OCI-LY7 (cell line): ENCODE measurements around the gene CXCR3. TPM values are rescaled to one million over a fixed set of nuclear protein-coding genes. Genes with fewer than 3 reads are reported as not detected.
A peak's percentile ranks its signal among the peaks of the same experiment; 100 is the strongest.
"Not testable (repeated sequence)": the region's sequence is repeated elsewhere in the genome, so short reads cannot be mapped to it uniquely, and the experiment has no call there.

Experiments used
- BruUV-seq: library from RNA; stranded (reverse); fragments of 400-500 nt; replicated peaks from 2 replicates; lab custom pipeline; 2021; lab: Mats Ljungman, UMichigan
- CTCF ChIA-PET: fragments of 300-600 bp; sonication (Branson Sonifier 250); formaldehyde crosslinking; loops from one replicate; lab custom pipeline; 2022; ENCODE audit warnings: antibody characterized with exemption; ENCODE audit not compliant: unreplicated experiment; lab: Charles Lee
- POLR2A ChIA-PET: fragments of 300-600 bp; sonication (Branson Sonifier 250); formaldehyde crosslinking; loops from one replicate; lab custom pipeline; 2022; ENCODE audit warnings: antibody characterized with exemption; lab: Charles Lee
- DNase-seq: peaks from one replicate; pipeline ENCODE4 v3.0.0-alpha.2; 2015; ENCODE audit warnings: low spot score
- H2AFZ ChIP-seq: fragments of 200-600 bp; sonication (generic), shearing (Covaris generic); 2 replicates; pipeline ENCODE4 v1.6.1; 2014; ENCODE audit warnings: mild to moderate bottlenecking, antibody characterized with exemption, low read length, moderate library complexity
- H3K27ac ChIP-seq: fragments of 200-600 bp; sonication (generic); 2 replicates; pipeline ENCODE4 v1.5.1; 2014; ENCODE audit warnings: mixed run types, low read depth, mild to moderate bottlenecking, moderate library complexity, low read length, inconsistent platforms; ENCODE audit not compliant: poor library complexity, severe bottlenecking
- H3K36me3 ChIP-seq: fragments of 200-600 bp; sonication (generic); 2 replicates; pipeline ENCODE4 v1.6.1; 2014; ENCODE audit warnings: mild to moderate bottlenecking, antibody characterized with exemption, low read length, moderate library complexity, mixed read lengths; ENCODE audit not compliant: insufficient read depth
- H3K4me1 ChIP-seq: fragments of 200-600 bp; sonication (generic); 2 replicates; pipeline ENCODE4 v1.5.1; 2014; ENCODE audit warnings: mild to moderate bottlenecking, low read length; ENCODE audit not compliant: insufficient read depth, poor library complexity, severe bottlenecking
- H3K4me2 ChIP-seq: fragments of 200-600 bp; sonication (generic); 2 replicates; pipeline ENCODE4 v1.6.1; 2014; ENCODE audit warnings: mild to moderate bottlenecking, low read length
- H3K4me3 ChIP-seq: fragments of 200-600 bp; sonication (generic); 2 replicates; pipeline ENCODE4 v1.5.1; 2014; ENCODE audit warnings: mild to moderate bottlenecking, low read depth, low read length; ENCODE audit not compliant: poor library complexity, severe bottlenecking
- H3K79me2 ChIP-seq: fragments of 200-600 bp; sonication (generic); 2 replicates; pipeline ENCODE4 v1.6.1; 2016; ENCODE audit warnings: low read depth, mild to moderate bottlenecking, low read length, moderate library complexity, mixed read lengths; ENCODE audit not compliant: insufficient read depth
- H3K9me2 ChIP-seq: fragments of 200-600 bp; sonication (generic); 2 replicates; pipeline ENCODE4 v1.6.1; 2016; ENCODE audit warnings: mild to moderate bottlenecking, low read length, mixed read lengths; ENCODE audit not compliant: insufficient read depth
- H3K9me3 ChIP-seq: fragments of 200-600 bp; sonication (generic); 2 replicates; pipeline ENCODE4 v1.6.1; 2014; ENCODE audit warnings: mild to moderate bottlenecking, mixed run types, low read length, mixed read lengths
- H4K20me1 ChIP-seq: fragments of 200-600 bp; sonication (generic); 2 replicates; pipeline ENCODE4 v1.6.1; 2014; ENCODE audit warnings: mild to moderate bottlenecking, antibody characterized with exemption, low read length, moderate library complexity, mixed read lengths; ENCODE audit not compliant: insufficient read depth
- EZH2phosphoT487 ChIP-seq: fragments of 200-600 bp; sonication (generic); IDR thresholded peaks from 2 replicates; pipeline ENCODE4 v1.6.1; 2018; ENCODE audit warnings: low read depth, borderline replicate concordance, mild to moderate bottlenecking, mixed run types, antibody characterized with exemption, low read length, moderate library complexity, mixed read lengths
- intact Hi-C: fragments of 100-400 bp; cut with micrococcal nuclease; formaldehyde crosslinking; loops from one replicate; pipeline ENCODE4 v1.10.0; 2022; ENCODE audit not compliant: unreplicated experiment
- total RNA-seq, 2 experiments: library from RNA; depleted of rRNA in 1 of 2; stranded (reverse); fragments of >200 nt in 1 of 2; shearing (Covaris generic) in 1 of 2; gene quantifications; 2 replicates each; pipeline ENCODE4 v1.2.3, GENCODE V29; 2014 to 2022
- TF ChIP-seq, protein P1 (sequence below): fragments of 200-600 bp; sonication (generic); conservative IDR thresholded peaks from 2 replicates; pipeline ENCODE4 v1.5.1; 2014; ENCODE audit warnings: mild to moderate bottlenecking, antibody characterized with exemption, low read length, moderate library complexity, mixed read lengths

Gene CXCR3
- total RNA-seq, 2 experiments from 2014 or later: not detected

GRCh38 chrX:71652405-71652804 is 34.1 kb upstream of the CXCR3 start:
- Histone ChIP-seq H3K79me2 (no peaks in the 10 kb centered on the region), H4K20me1 (no peaks in the 10 kb centered on the region), H3K9me2 (no peaks in the 10 kb centered on the region), H3K4me1 (peaks cover 9% of the 10 kb centered on the region), H3K4me2 (no peak overlapping the region), H3K4me3 (no peak overlapping the region), H3K27ac (no peak overlapping the region), H2AFZ (peak overlapping the region; percentile 52; the same call in 1 of the 2 replicates), H3K9me3 (no peaks in the 10 kb centered on the region), H3K36me3 (no peaks in the 10 kb centered on the region)
- CTCF ChIA-PET: interaction anchor here (0.6 kb wide), 1 partner anchor 264 kb away, joined by 3 read pairs; no protein-coding TSS in a partner anchor
- TF ChIP-seq, protein P1, sequence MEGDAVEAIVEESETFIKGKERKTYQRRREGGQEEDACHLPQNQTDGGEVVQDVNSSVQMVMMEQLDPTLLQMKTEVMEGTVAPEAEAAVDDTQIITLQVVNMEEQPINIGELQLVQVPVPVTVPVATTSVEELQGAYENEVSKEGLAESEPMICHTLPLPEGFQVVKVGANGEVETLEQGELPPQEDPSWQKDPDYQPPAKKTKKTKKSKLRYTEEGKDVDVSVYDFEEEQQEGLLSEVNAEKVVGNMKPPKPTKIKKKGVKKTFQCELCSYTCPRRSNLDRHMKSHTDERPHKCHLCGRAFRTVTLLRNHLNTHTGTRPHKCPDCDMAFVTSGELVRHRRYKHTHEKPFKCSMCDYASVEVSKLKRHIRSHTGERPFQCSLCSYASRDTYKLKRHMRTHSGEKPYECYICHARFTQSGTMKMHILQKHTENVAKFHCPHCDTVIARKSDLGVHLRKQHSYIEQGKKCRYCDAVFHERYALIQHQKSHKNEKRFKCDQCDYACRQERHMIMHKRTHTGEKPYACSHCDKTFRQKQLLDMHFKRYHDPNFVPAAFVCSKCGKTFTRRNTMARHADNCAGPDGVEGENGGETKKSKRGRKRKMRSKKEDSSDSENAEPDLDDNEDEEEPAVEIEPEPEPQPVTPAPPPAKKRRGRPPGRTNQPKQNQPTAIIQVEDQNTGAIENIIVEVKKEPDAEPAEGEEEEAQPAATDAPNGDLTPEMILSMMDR: peak; percentile 80
- TF ChIP-seq EZH2phosphoT487: no peak
- POLR2A ChIA-PET: no interaction called here
- DNase-seq: peak; percentile 70
- intact Hi-C loops: loop anchor here (1.0 to 5.0 kb wide), 2 partner anchors 43 to 70 kb away; no protein-coding TSS in a partner anchor
- no TSS peak for BruUV-seq

GRCh38 chrX:71650333-71650969 is 32.1 kb upstream of the CXCR3 start:
- Histone ChIP-seq H2AFZ (peak overlapping the region; percentile 64), H3K4me1 (peaks cover 9% of the 10 kb centered on the region), H4K20me1 (no peaks in the 10 kb centered on the region), H3K4me2 (no peak overlapping the region; the same call in 1 of the 2 replicates), H3K9me2 (no peaks in the 10 kb centered on the region), H3K27ac (no peak overlapping the region), H3K4me3 (no peak overlapping the region), H3K36me3 (no peaks in the 10 kb centered on the region), H3K9me3 (no peaks in the 10 kb centered on the region), H3K79me2 (no peaks in the 10 kb centered on the region)
- ChIA-PET POLR2A (interaction anchor here (0.7 kb wide), 1 partner anchor 44 kb away, joined by 3 read pairs; no protein-coding TSS in a partner anchor), CTCF (no interaction called here)
- no TSS peak for BruUV-seq
- DNase-seq: peak; percentile 62
- no peak for TF ChIP-seq EZH2phosphoT487
- TF ChIP-seq, protein P1: peak; percentile 63
- intact Hi-C loops: loop anchor here (2.0 to 5.0 kb wide), 2 partner anchors 28 to 68 kb away; no protein-coding TSS in a partner anchor

GRCh38 chrX:71644406-71644805 is 26.1 kb upstream of the CXCR3 start:
- H3K4me3 ChIP-seq, DNase-seq, BruUV-seq, H3K4me2 ChIP-seq, H3K79me2 ChIP-seq, H3K27ac ChIP-seq, H3K9me3 ChIP-seq, intact Hi-C loops, CTCF ChIA-PET, H3K9me2 ChIP-seq, H3K36me3 ChIP-seq, H4K20me1 ChIP-seq, H2AFZ ChIP-seq, H3K4me1 ChIP-seq, POLR2A ChIA-PET: not testable (repeated sequence)
